OCI-LY1 (cell line): ENCODE measurements around the gene ECM1.

Experiments used
- H2AFZ ChIP-seq: fragments of 200-600 bp; sonication (generic), shearing (Covaris generic); 2 replicates; pipeline ENCODE4 v1.6.0; 2014; ENCODE audit warnings: antibody characterized with exemption, mild to moderate bottlenecking, low read length
- H3F3A ChIP-seq: fragments of 200-600 bp; sonication (generic), shearing (Covaris generic); 2 replicates; pipeline ENCODE4 v1.6.0; 2014; ENCODE audit warnings: mild to moderate bottlenecking, antibody characterized with exemption, low read length, moderate library complexity; ENCODE audit not compliant: insufficient read depth
- H3K27ac ChIP-seq: fragments of 200-600 bp; sonication (generic); 2 replicates; pipeline ENCODE4 v1.5.1; 2014; ENCODE audit warnings: low read length, mixed run types, mild to moderate bottlenecking, low read depth; ENCODE audit not compliant: poor library complexity, severe bottlenecking
- H3K27me3 ChIP-seq: fragments of 200-600 bp; sonication (generic); 2 replicates; pipeline ENCODE4 v1.6.0; 2014; ENCODE audit warnings: antibody characterized with exemption, mild to moderate bottlenecking, low read length, moderate library complexity; ENCODE audit not compliant: insufficient read depth
- H3K36me3 ChIP-seq: fragments of 200-600 bp; sonication (generic); 2 replicates; pipeline ENCODE4 v1.6.1; 2014; ENCODE audit warnings: mild to moderate bottlenecking, antibody characterized with exemption, low read length, moderate library complexity, mixed read lengths; ENCODE audit not compliant: insufficient read depth
- H3K4me1 ChIP-seq: fragments of 200-600 bp; sonication (generic); 2 replicates; pipeline ENCODE4 v1.5.1; 2014; ENCODE audit warnings: mild to moderate bottlenecking, low read length, moderate library complexity; ENCODE audit not compliant: insufficient read depth, severe bottlenecking
- H3K4me2 ChIP-seq: fragments of 200-600 bp; sonication (generic), shearing (Covaris generic); 2 replicates; pipeline ENCODE4 v1.6.1; 2014; ENCODE audit warnings: low read length
- H3K4me3 ChIP-seq: fragments of 200-600 bp; sonication (generic); 2 replicates; pipeline ENCODE4 v1.5.1; 2014; ENCODE audit warnings: low read length, low read depth, mild to moderate bottlenecking, mixed read lengths; ENCODE audit not compliant: poor library complexity, severe bottlenecking
- H3K79me2 ChIP-seq: fragments of 200-600 bp; shearing (Covaris generic); 2 replicates; pipeline ENCODE4 v1.6.1; 2016; ENCODE audit warnings: mixed run types, low read length, mixed read lengths; ENCODE audit not compliant: insufficient read depth
- H3K9ac ChIP-seq: fragments of 200-600 bp; sonication (generic), shearing (Covaris generic); 2 replicates; pipeline ENCODE4 v1.6.1; 2014; ENCODE audit warnings: mild to moderate bottlenecking, low read length, mixed read lengths
- H3K9me2 ChIP-seq: fragments of 200-600 bp; sonication (generic), shearing (Covaris generic); 2 replicates; pipeline ENCODE4 v1.6.1; 2014; ENCODE audit warnings: low read depth, mild to moderate bottlenecking, low read length, mixed read lengths
- H3K9me3 ChIP-seq: fragments of 200-600 bp; shearing (Covaris generic); 2 replicates; pipeline ENCODE4 v1.6.1; 2014; ENCODE audit warnings: low read length, mixed read lengths
- H4K20me1 ChIP-seq: fragments of 200-600 bp; sonication (generic), shearing (Covaris generic); 2 replicates; pipeline ENCODE4 v1.6.0; 2016; ENCODE audit warnings: mild to moderate bottlenecking, low read length; ENCODE audit not compliant: insufficient read depth
- CTCF ChIP-seq: fragments of 200-600 bp; sonication (generic), shearing (Covaris generic); IDR thresholded peaks from 2 replicates; pipeline ENCODE4 v1.5.1; 2017; ENCODE audit warnings: mild to moderate bottlenecking, antibody characterized with exemption, low read length, moderate library complexity, mixed read lengths
- EZH2 ChIP-seq: fragments of 200-600 bp; sonication (generic), shearing (Covaris generic); IDR thresholded peaks from 2 replicates; pipeline ENCODE4 v1.8.0; 2017; ENCODE audit warnings: borderline replicate concordance, mixed run types, mild to moderate bottlenecking, antibody characterized with exemption, low read length, moderate library complexity, mixed read lengths

The ECM1 gene

DNA sequence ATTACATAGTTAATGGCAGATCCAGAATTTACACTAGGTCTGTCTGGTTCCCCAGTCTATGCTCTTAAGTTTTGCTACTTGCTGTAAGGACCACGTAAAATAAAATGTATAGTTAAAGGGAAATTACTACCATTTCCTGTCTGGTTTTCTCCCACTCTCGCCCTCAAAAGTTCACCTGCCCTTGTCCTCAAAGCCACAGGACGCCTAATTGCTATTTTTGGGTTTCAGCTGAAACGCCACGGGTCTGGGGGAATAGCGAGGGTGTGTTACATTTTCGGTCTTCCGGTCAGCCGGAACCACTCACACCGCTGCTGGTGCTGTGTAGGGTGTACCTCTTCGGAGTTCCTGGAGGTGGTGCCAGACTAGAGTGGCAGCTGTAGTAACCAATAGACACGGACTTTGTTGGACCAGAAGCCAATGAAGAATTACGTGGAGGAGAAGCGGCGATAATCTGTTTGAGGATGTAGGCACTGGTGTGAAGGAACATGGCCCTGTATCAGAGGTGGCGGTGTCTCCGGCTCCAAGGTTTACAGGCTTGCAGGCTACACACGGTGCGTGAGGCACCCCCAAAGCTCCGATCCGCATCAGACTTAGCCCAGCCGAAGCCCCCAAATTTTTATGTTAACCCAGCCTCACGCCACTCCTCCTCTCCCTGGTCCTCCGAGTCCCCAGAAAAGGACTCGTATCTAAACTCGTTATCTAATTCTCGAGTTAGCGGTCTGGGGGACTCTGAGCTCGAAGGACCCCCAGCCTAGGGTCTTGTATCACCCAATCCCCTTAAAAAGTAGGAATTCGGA, 20.7 kb upstream of the ECM1 start, which contains the start of gene TARS2:
Gene TARS2, plus strand, starts transcription at position 454 of the 797 bp plus-strand sequence. Its CDS starts 32 bp downstream, at position 486.
- Histone ChIP-seq H3K4me3 (peak within 1 kb of the TSS; percentile 98), H3K27me3 (no peaks in the 10 kb centered on the region), H3K27ac (peak within 1 kb of the TSS; percentile 31), H4K20me1 (no peaks in the 10 kb centered on the region), H2AFZ (peak within 1 kb of the TSS; percentile 94), H3K9me2 (no peaks in the 10 kb centered on the region), H3K4me2 (peak within 1 kb of the TSS; percentile 90), H3F3A (no peaks in the 10 kb centered on the region), H3K9me3 (no peaks in the 10 kb centered on the region), H3K4me1 (peaks cover 12% of the 10 kb centered on the region), H3K36me3 (peaks cover 25% of the 10 kb centered on the region), H3K9ac (peak within 1 kb of the TSS; percentile 98), H3K79me2 (peaks cover 5% of the 10 kb centered on the region; the same call in 1 of the 2 replicates)
- TF ChIP-seq EZH2 (no peak), CTCF (no peak)

- H3K4me1 ChIP-seq = peaks cover 12% of the 10 kb centered on the region
- peak overlapping the region; percentile 90 for H3K4me2 ChIP-seq
- no peaks in the 10 kb centered on the region for H3K9me3 ChIP-seq
- peak overlapping the region; percentile 98 for H3K9ac ChIP-seq
- peaks cover 29% of the 10 kb centered on the region for H3K36me3 ChIP-seq
- TF ChIP-seq EZH2 (no peak), CTCF (no peak)
- peaks cover 5% of the 10 kb centered on the region; the same call in 1 of the 2 replicates for H3K79me2 ChIP-seq
- no peaks in the 10 kb centered on the region for H3F3A ChIP-seq
- peak overlapping the region; percentile 98 for H3K4me3 ChIP-seq
- H4K20me1 ChIP-seq = no peaks in the 10 kb centered on the region
- no peaks in the 10 kb centered on the region for H3K27me3 ChIP-seq
- H2AFZ ChIP-seq = peak overlapping the region; percentile 77; the same call in 1 of the 2 replicates
- no peaks in the 10 kb centered on the region for H3K9me2 ChIP-seq
- H3K27ac ChIP-seq = peak overlapping the region; percentile 31
Observed at GRCh38 chr1:150487763-150488115, 20.2 kb upstream of the ECM1 start.

GRCh38 chr1:150493175-150493574, 14.7 kb upstream of the ECM1 start:
- Histone ChIP-seq H3F3A (no peaks in the 10 kb centered on the region), H3K4me1 (peaks cover 6% of the 10 kb centered on the region), H2AFZ (no peak overlapping the region), H3K27me3 (no peaks in the 10 kb centered on the region), H3K9me3 (no peaks in the 10 kb centered on the region), H3K79me2 (peaks cover 2% of the 10 kb centered on the region; the same call in 1 of the 2 replicates), H3K4me2 (no peak overlapping the region), H3K27ac (no peak overlapping the region), H3K36me3 (peaks cover 62% of the 10 kb centered on the region), H3K4me3 (no peak overlapping the region), H4K20me1 (no peaks in the 10 kb centered on the region), H3K9me2 (no peaks in the 10 kb centered on the region), H3K9ac (no peak overlapping the region)
- TF ChIP-seq CTCF (no peak), EZH2 (no peak)
